ENCODE data around the gene MGST2.
"Not testable (repeated sequence)": the region's sequence is repeated elsewhere in the genome, so short reads cannot be mapped to it uniquely, and the experiment has no call there.

- not testable (repeated sequence) for TF ChIP-seq CTCF, POLR2A (IDR thresholded peaks at IDR 0.05)
Measured at GRCh38 chr4:139632739-139633138, 32.9 kb upstream of the MGST2 start.
